HG03378 (cell line): Measurements from ENCODE around the gene GC.
"Not testable (repeated sequence)": the region's sequence is repeated elsewhere in the genome, so short reads cannot be mapped to it uniquely, and the experiment has no call there.

ENCODE experiments used
- ATAC-seq: cut with Tn5 transposase; IDR thresholded peaks from one replicate; pipeline ENCODE4 v1.9.1; 2021; ENCODE audit warnings: mild to moderate bottlenecking, moderate library complexity; ENCODE audit not compliant: unreplicated experiment

GC gene

GRCh38 chr4:71769434-71769833 is 14.4 kb downstream of the GC start:
- no peak for ATAC-seq

GRCh38 chr4:71768123-71768522 is 15.8 kb downstream of the GC start:
- no peak for ATAC-seq

GRCh38 chr4:71765821-71766383 is 18.0 kb downstream of the GC start:
- ATAC-seq: no peak

GRCh38 chr4:71765350-71765749 is 18.5 kb downstream of the GC start:
- no peak for ATAC-seq

- ATAC-seq: no peak
These were observed 31.4 kb downstream of the GC start for GRCh38 chr4:71752383-71753042.

GRCh38 chr4:71749008-71749594 is 34.8 kb downstream of the GC start:
- ATAC-seq: no peak

GRCh38 chr4:71746379-71746778 is 37.5 kb downstream of the GC start:
- no peak for ATAC-seq

- not testable (repeated sequence) for ATAC-seq
These were observed 45.1 kb downstream of the GC start for GRCh38 chr4:71738782-71739181.

GRCh38 chr4:71732706-71733105 is 51.2 kb downstream of the GC start:
- no peak for ATAC-seq

- no peak for ATAC-seq
These were observed 51.8 kb downstream of the GC start for GRCh38 chr4:71732066-71732465.

GRCh38 chr4:71729856-71730255 is 54.0 kb downstream of the GC start:
- no peak for ATAC-seq

- ATAC-seq: peak; percentile 82
These were observed 70.2 kb downstream of the GC start for GRCh38 chr4:71713611-71714203.

GRCh38 chr4:71711985-71712348 is 71.9 kb downstream of the GC start:
- ATAC-seq: no peak

- ATAC-seq: no peak
These were observed 72.6 kb downstream of the GC start for GRCh38 chr4:71711044-71711984.

GRCh38 chr4:71709961-71710360 is 73.9 kb downstream of the GC start:
- ATAC-seq: no peak

GRCh38 chr4:71698141-71698540 is 85.7 kb downstream of the GC start:
- ATAC-seq: no peak

GRCh38 chr4:71697031-71697430 is 86.8 kb downstream of the GC start:
- ATAC-seq: no peak

- ATAC-seq: no peak
These were observed 88.9 kb downstream of the GC start for GRCh38 chr4:71694961-71695360.

GRCh38 chr4:71692963-71693362 is 90.9 kb downstream of the GC start:
- no peak for ATAC-seq

GRCh38 chr4:71692198-71692597 is 91.7 kb downstream of the GC start:
- ATAC-seq: no peak
